Measurements from ENCODE around the gene ICE2. TPM values are rescaled to one million over a fixed set of nuclear protein-coding genes. Genes with fewer than 3 reads are reported as not detected.

Gene ICE2
- total RNA-seq, 1 donor from 2014 or later, result 65.5 TPM

GRCh38 chr15:60496853-60497252, 17.9 kb upstream of the ICE2 start:
- no peak for DNase-seq (ENCODE audit: low spot score)

GRCh38 chr15:60494108-60494507, 15.2 kb upstream of the ICE2 start:
- DNase-seq (ENCODE audit: low spot score), result no peak

GRCh38 chr15:60493166-60493565, 14.2 kb upstream of the ICE2 start:
- no peak for DNase-seq (ENCODE audit: low spot score)

GRCh38 chr15:60486742-60487141, 7.8 kb upstream of the ICE2 start:
- DNase-seq (ENCODE audit: low spot score), result no peak

- DNase-seq (ENCODE audit: low spot score), result no peak
Observed at GRCh38 chr15:60485365-60486055, 6.6 kb upstream of the ICE2 start.

GRCh38 chr15:60483042-60483441, 4.1 kb upstream of the ICE2 start:
- no peak for DNase-seq (ENCODE audit: low spot score)

- DNase-seq (ENCODE audit: low spot score), result no peak
Observed at GRCh38 chr15:60480888-60481287, 1.9 kb upstream of the ICE2 start.

- no peak for DNase-seq (ENCODE audit: low spot score)
Observed at GRCh38 chr15:60480149-60480548, 1.2 kb upstream of the ICE2 start.

- no peak for DNase-seq (ENCODE audit: low spot score)
Observed at GRCh38 chr15:60479361-60480110, 594 bp upstream of the ICE2 start.

GRCh38 chr15:60477916-60478565, 901 bp downstream of the ICE2 start:
- DNase-seq (ENCODE audit: low spot score), result no peak

- no peak for DNase-seq (ENCODE audit: low spot score)
Observed at GRCh38 chr15:60477164-60477563, 1.8 kb downstream of the ICE2 start.

GRCh38 chr15:60476713-60477112, 2.2 kb downstream of the ICE2 start:
- DNase-seq (ENCODE audit: low spot score), result no peak

GRCh38 chr15:60473135-60473534, 5.8 kb downstream of the ICE2 start:
- DNase-seq (ENCODE audit: low spot score), result no peak

GRCh38 chr15:60471314-60471713, 7.6 kb downstream of the ICE2 start:
- no peak for DNase-seq (ENCODE audit: low spot score)

GRCh38 chr15:60469893-60470641, 8.9 kb downstream of the ICE2 start:
- DNase-seq (ENCODE audit: low spot score), result no peak

GRCh38 chr15:60464836-60465630, 13.9 kb downstream of the ICE2 start:
- DNase-seq (ENCODE audit: low spot score), result no peak

- no peak for DNase-seq (ENCODE audit: low spot score)
Observed at GRCh38 chr15:60462027-60462426, 16.9 kb downstream of the ICE2 start.

GRCh38 chr15:60460931-60461330, 18.0 kb downstream of the ICE2 start:
- DNase-seq (ENCODE audit: low spot score), result no peak

GRCh38 chr15:60458721-60459120, 20.2 kb downstream of the ICE2 start:
- no peak for DNase-seq (ENCODE audit: low spot score)

GRCh38 chr15:60457985-60458384, 21.0 kb downstream of the ICE2 start:
- DNase-seq (ENCODE audit: low spot score), result no peak

GRCh38 chr15:60454824-60455223, 24.1 kb downstream of the ICE2 start:
- DNase-seq (ENCODE audit: low spot score), result no peak
